ENCODE data around the gene CCDC188. TPM values are rescaled to one million over a fixed set of nuclear protein-coding genes. Genes with fewer than 3 reads are reported as not detected.

CCDC188 gene
- total and polyA plus RNA-seq, 2 of the 8 experiments (the other 6 are each of a cell fraction or from before 2014, with no cell fraction given), result not detected

DNA sequence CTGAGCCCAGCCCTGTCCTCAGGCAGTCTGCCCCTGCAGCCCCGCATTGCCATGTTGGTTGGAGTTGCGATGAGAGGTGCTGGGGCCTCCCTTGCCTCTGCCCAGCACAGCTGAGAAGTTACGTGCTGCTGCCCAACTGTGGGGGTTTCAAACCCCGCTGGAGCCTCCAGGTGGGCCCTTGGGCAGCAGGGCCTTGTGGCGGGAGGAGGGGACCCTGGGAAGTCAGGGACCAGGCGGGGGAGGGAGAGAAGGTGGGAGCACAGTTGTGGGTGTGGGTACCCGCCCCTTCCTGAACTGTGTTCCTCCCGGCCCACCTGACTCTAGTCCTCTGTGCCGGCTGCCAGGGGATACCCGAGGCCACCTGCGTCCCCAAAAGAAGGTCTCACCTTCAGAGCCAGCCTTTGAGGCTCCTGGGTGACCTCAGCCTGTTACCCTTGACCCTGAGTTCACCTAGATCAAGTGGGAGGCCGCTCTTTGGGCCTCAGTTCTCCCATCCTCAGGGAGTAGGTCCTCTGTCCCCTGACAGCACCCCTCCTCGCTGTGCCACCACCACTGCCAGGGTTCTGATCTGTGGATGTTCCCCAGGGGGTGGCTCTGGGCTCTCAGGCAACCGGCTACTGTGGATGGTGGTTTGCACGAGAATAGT lies 7.7 kb upstream of the CCDC188 start:
- H3K79me2 ChIP-seq (ENCODE audit: control insufficient read depth in 1 of 2, insufficient read depth in 2 of 2, low read length in 2 of 2), result no peaks in the 10 kb centered on the region
- ChIA-PET CTCF (ENCODE audit: partially characterized antibody) (interaction anchor here (0.8 to 7.7 kb wide), 18 partner anchors 13 to 134 kb away, joined by 3 to 93 read pairs (median 6); no protein-coding TSS in a partner anchor), POLR2A (ENCODE audit: partially characterized antibody) (no interaction called here)
- H3K27ac ChIP-seq (ENCODE audit: low read depth, low read length), result no peak overlapping the region
- H3K4ac ChIP-seq (replicated peaks; ENCODE audit: insufficient read length, low read depth, low read length), result no peak overlapping the region
- H4K91ac ChIP-seq (replicated peaks; ENCODE audit: insufficient read length, low read length), result peak overlapping the region; percentile 39
- H2BK20ac ChIP-seq (ENCODE audit: low read length), result 0 out of 2 replicates have a peak overlapping the region, but pooled peaks have one; percentile 48
- H2AFZ ChIP-seq (ENCODE audit: low read length), result no peak overlapping the region
- no peak overlapping the region for H3K14ac ChIP-seq (ENCODE audit: insufficient read length)
- peaks cover 0 to 1% of the 10 kb centered on the region in 2 experiments for H4K20me1 ChIP-seq (replicated peaks in 1 of 2; ENCODE audit: control insufficient read depth in 1 of 2, insufficient read depth in 2 of 2, low read length in 2 of 2)
- H2BK120ac ChIP-seq (replicated peaks; ENCODE audit: low read depth, low read length), result no peak overlapping the region
- 0 out of 2 replicates have a peak overlapping the region, but pooled peaks have one; percentile 72 for H2BK15ac ChIP-seq (ENCODE audit: low read length)
- FAIRE-seq, result no peak
- peaks cover 9% of the 10 kb centered on the region; the same call in 1 of the 2 replicates for H3K23me2 ChIP-seq (ENCODE audit: low read depth, low read length)
- H3K36me3 ChIP-seq (ENCODE audit: control insufficient read depth in 2 of 4, insufficient read depth in 4 of 4, low read length in 3 of 4), result no peaks in the 10 kb centered on the region
- 80% methylated on average over 13 of the region's 15 CpGs; no CpG with 5 or more reads in 1 of the 2 experiments for WGBS, 2 experiments (ENCODE audit: extremely low coverage in 1 of 2, insufficient coverage in 1 of 2, insufficient read length in 1 of 2, insufficient replicate concordance in 2 of 2, low coverage in 1 of 2, low lambda C conversion rate in 2 of 2, missing lambda C conversion rate in 1 of 2)
- no peak overlapping the region for H2BK12ac ChIP-seq (ENCODE audit: low read depth, low read length)
- peaks cover 0 to 7% (median 4%) of the 10 kb centered on the region in 4 experiments; a peak in 4 of 7 replicates for H3K4me1 ChIP-seq (replicated peaks in 1 of 4; ENCODE audit: control insufficient read depth in 3 of 4, insufficient read depth in 4 of 4, low read length in 3 of 4)
- no peaks in the 10 kb centered on the region for H3K27me3 ChIP-seq (replicated peaks in 1 of 4; ENCODE audit: control insufficient read depth in 3 of 4, extremely low read depth in 1 of 4, insufficient read depth in 3 of 4, low read length in 3 of 4)
- no peaks in the 10 kb centered on the region for H3K9me3 ChIP-seq (ENCODE audit: insufficient read depth in 2 of 2, low read depth in 1 of 2, low read length in 1 of 2)
- no peak for DNase-seq (ENCODE audit: low read depth in 1 of 2, low spot score in 2 of 2)
- no peak overlapping the region; the same call in 1 of the 2 replicates for H4K8ac ChIP-seq (ENCODE audit: extremely low read depth, insufficient read depth, low read length)
- no peak overlapping the region for H3K23ac ChIP-seq (ENCODE audit: insufficient read length)
- no peak overlapping the region for H3K9ac ChIP-seq (replicated peaks in 1 of 4; ENCODE audit: extremely low read depth in 1 of 4, low read depth in 3 of 4, low read length in 3 of 4)
- TF ChIP-seq, protein P1, sequence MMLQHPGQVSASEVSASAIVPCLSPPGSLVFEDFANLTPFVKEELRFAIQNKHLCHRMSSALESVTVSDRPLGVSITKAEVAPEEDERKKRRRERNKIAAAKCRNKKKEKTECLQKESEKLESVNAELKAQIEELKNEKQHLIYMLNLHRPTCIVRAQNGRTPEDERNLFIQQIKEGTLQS (IDR thresholded peaks at IDR 0.05; ENCODE audit: insufficient read depth, low read depth, low read length), result no peak
- TF ChIP-seq TAF7 (optimal IDR thresholded peaks at IDR 0.05; ENCODE audit: borderline replicate concordance, low read depth, low read length), result no peak
- H2BK5ac ChIP-seq (ENCODE audit: low read depth, low read length), result no peak overlapping the region
- H3K4me2 ChIP-seq (ENCODE audit: insufficient read depth in 1 of 2, low read depth in 2 of 2, low read length in 2 of 2), result no peak overlapping the region
- H3K4me3 ChIP-seq (ENCODE audit: extremely low read depth in 1 of 4, insufficient read depth in 2 of 4, low read depth in 3 of 4, low read length in 4 of 4), result no peak overlapping the region
- no peak overlapping the region for H3K56ac ChIP-seq (replicated peaks; ENCODE audit: insufficient read length, low read depth, low read length)
- peak overlapping the region; percentile 13; the same call in 1 of the 2 replicates for H3K18ac ChIP-seq (ENCODE audit: extremely low read depth, low read length)
- no peaks in the 10 kb centered on the region for H3K79me1 ChIP-seq (ENCODE audit: low read depth, low read length)
- peak overlapping the region; percentile 70; the same call in 1 of the 2 replicates for H2AK5ac ChIP-seq (ENCODE audit: low read depth, low read length)
- no peak overlapping the region for H4K5ac ChIP-seq (ENCODE audit: insufficient read length, low read depth, low read length)
